HCT116 (cell line): ENCODE results near the gene CLIC6. TPM values are rescaled to one million over a fixed set of nuclear protein-coding genes. Genes with fewer than 3 reads are reported as not detected.

Experiments used
- ATAC-seq: fragments of 200-7000 bp; cut with Tn5 transposase; 2 replicates; pipeline ENCODE4 v1.9.1; 2020; ENCODE audit warnings: mild to moderate bottlenecking, moderate library complexity
- BruUV-seq: library from RNA; stranded (reverse); fragments of 400-500 nt; replicated peaks from 2 replicates; lab custom pipeline; 2021; lab: Mats Ljungman, UMichigan
- CTCF ChIA-PET: fragments of 300-600 bp; sonication (Branson Sonifier 250); formaldehyde crosslinking; loops from one replicate; lab custom pipeline; 2021; ENCODE audit warnings: antibody characterized with exemption; lab: Charles Lee
- POLR2A ChIA-PET: fragments of 300-600, 350-600 bp; sonication (Branson Sonifier 250); formaldehyde crosslinking; loops from one replicate; lab custom pipeline; 2021; ENCODE audit warnings: antibody characterized with exemption; lab: Charles Lee
- RAD21 ChIA-PET, 2 experiments: fragments of 300-600 bp; sonication (Branson Sonifier 250); formaldehyde crosslinking; loops; one replicate each; lab custom pipeline; 2023; ENCODE audit warnings: low total read pairs in 2 of 2; ENCODE audit not compliant: uncharacterized antibody in 2 of 2, unreplicated experiment in 2 of 2, low non-redundant PET in 1 of 2; lab: Charles Lee
- DNase-seq: peaks from one replicate; pipeline ENCODE4 v3.0.0-alpha.2; 2010; ENCODE audit warnings: low read depth, low spot score
- H2AFZ ChIP-seq: fragments of 200-600 bp; shearing (Covaris generic), sonication (generic); 2 replicates; pipeline ENCODE4 v1.6.1; 2017; ENCODE audit warnings: low read depth, mixed run types, mixed read lengths, antibody characterized with exemption, low read length; ENCODE audit not compliant: poor library complexity, severe bottlenecking
- H3K27ac ChIP-seq: 2 replicates; pipeline ENCODE4 v1.5.1; 2012; ENCODE audit warnings: low read depth, low read length
- H3K27me3 ChIP-seq: fragments of 200-600 bp; sonication (generic); 2 replicates; pipeline ENCODE4 v1.6.1; 2016; ENCODE audit warnings: mixed run types, low read length, mixed read lengths; ENCODE audit not compliant: insufficient read depth
- H3K36me3 ChIP-seq, 2 experiments: fragments of 200-500 bp in 1 of 2; fragments of 200-600 bp in 1 of 2; sonication (Bioruptor generic) in 1 of 2; sonication (generic) in 1 of 2; 2 replicates each; pipeline versions ENCODE4 v1.5.1 to v1.6.1; 2014 to 2016; ENCODE audit warnings: low read length in 2 of 2, inconsistent platforms in 1 of 2, mixed read lengths in 1 of 2, mixed run types in 1 of 2; ENCODE audit not compliant: insufficient read depth in 2 of 2, control insufficient read depth in 1 of 2
- H3K4me1 ChIP-seq, 2 experiments: fragments of 200-600 bp in 1 of 2; sonication (generic) in 1 of 2; 2 replicates each; pipeline versions ENCODE4 v1.5.1 to v1.6.1; 2012 to 2017; ENCODE audit warnings: low read length in 2 of 2, inconsistent platforms in 1 of 2, mild to moderate bottlenecking in 1 of 2, mixed read lengths in 1 of 2, mixed run types in 1 of 2, moderate library complexity in 1 of 2; ENCODE audit not compliant: insufficient read depth in 2 of 2, control insufficient read depth in 1 of 2
- H3K4me2 ChIP-seq: fragments of 200-600 bp; sonication (generic); 2 replicates; pipeline ENCODE4 v1.6.1; 2017; ENCODE audit warnings: mixed run types, low read length, mixed read lengths
- H3K4me3 ChIP-seq, 2 experiments: fragments of 200-600 bp in 1 of 2; sonication (generic) in 1 of 2; replicated peaks in 1 of 2; 2 replicates each; pipeline ENCODE4 v1.5.1; 2011 to 2016; ENCODE audit warnings: low read length in 2 of 2, control low read depth in 1 of 2, low read depth in 1 of 2, mild to moderate bottlenecking in 1 of 2, mixed read lengths in 1 of 2, mixed run types in 1 of 2
- H3K79me2 ChIP-seq: fragments of 200-600 bp; sonication (generic); 2 replicates; pipeline ENCODE4 v1.6.1; 2017; ENCODE audit warnings: mild to moderate bottlenecking, mixed run types, low read length, moderate library complexity, mixed read lengths; ENCODE audit not compliant: insufficient read depth
- H3K9ac ChIP-seq: fragments of 200-600 bp; sonication (generic); 2 replicates; pipeline ENCODE4 v1.6.1; 2016; ENCODE audit warnings: low read length, mixed read lengths
- H3K9me2 ChIP-seq: fragments of 200-600 bp; sonication (generic), shearing (Covaris generic); 2 replicates; pipeline ENCODE4 v1.6.1; 2017; ENCODE audit warnings: mixed run types, mild to moderate bottlenecking, moderate library complexity; ENCODE audit not compliant: insufficient read depth
- H3K9me3 ChIP-seq, 2 experiments: fragments of 200-500 bp in 1 of 2; fragments of 200-600 bp in 1 of 2; sonication (Bioruptor generic) in 1 of 2; sonication (generic) in 1 of 2; 2 replicates each; pipeline ENCODE4 v1.6.1; 2014 to 2017; ENCODE audit warnings: low read length in 2 of 2, mixed read lengths in 2 of 2, inconsistent platforms in 1 of 2, low read depth in 1 of 2, mild to moderate bottlenecking in 1 of 2, mixed run types in 1 of 2, moderate library complexity in 1 of 2; ENCODE audit not compliant: control insufficient read depth in 1 of 2, insufficient read depth in 1 of 2
- H4K20me1 ChIP-seq: fragments of 200-600 bp; sonication (generic), shearing (Covaris generic); 2 replicates; pipeline ENCODE4 v1.6.1; 2017; ENCODE audit warnings: mixed run types, mild to moderate bottlenecking, moderate library complexity; ENCODE audit not compliant: insufficient read depth
- ATF3 ChIP-seq: IDR thresholded peaks from 2 replicates; pipeline ENCODE4 v1.6.1; 2012
- CBX3 ChIP-seq: IDR thresholded peaks from 2 replicates; pipeline ENCODE4 v1.6.1; 2012; ENCODE audit warnings: low read depth
- ELF1 ChIP-seq: IDR thresholded peaks from 2 replicates; pipeline ENCODE4 v1.6.1; 2012; ENCODE audit warnings: low read depth, borderline replicate concordance
- EZH2 ChIP-seq: fragments of 200-600 bp; sonication (generic); IDR thresholded peaks from 2 replicates; pipeline ENCODE4 v1.6.1; 2017; ENCODE audit warnings: antibody characterized with exemption, mixed run types
- EZH2phosphoT487 ChIP-seq: fragments of 200-600 bp; IDR thresholded peaks from 2 replicates; pipeline ENCODE4 v1.6.1; 2018; ENCODE audit warnings: antibody characterized with exemption, borderline replicate concordance
- FOSL1 ChIP-seq: IDR thresholded peaks from 2 replicates; pipeline ENCODE4 v1.6.1; 2012; ENCODE audit warnings: low read depth
- JUND ChIP-seq: IDR thresholded peaks from 2 replicates; pipeline ENCODE4 v1.6.1; 2012
- MAX ChIP-seq: IDR thresholded peaks from 2 replicates; pipeline ENCODE4 v1.6.1; 2012
- POLR2A ChIP-seq: IDR thresholded peaks from 2 replicates; pipeline ENCODE4 v1.7.0; 2011; ENCODE audit warnings: borderline replicate concordance; ENCODE audit not compliant: insufficient read depth, insufficient read length; ENCODE audit errors: extremely low read depth
- POLR2AphosphoS5 ChIP-seq: IDR thresholded peaks from 2 replicates; pipeline ENCODE4 v1.6.1; 2011; ENCODE audit warnings: mild to moderate bottlenecking, low read depth, low read length, moderate library complexity
- RAD21 ChIP-seq: IDR thresholded peaks from 2 replicates; pipeline ENCODE4 v1.6.1; 2012; ENCODE audit warnings: low read depth, mild to moderate bottlenecking
- REST ChIP-seq: IDR thresholded peaks from 2 replicates; pipeline ENCODE4 v1.6.1; 2012; ENCODE audit warnings: low read depth
- SP1 ChIP-seq: IDR thresholded peaks from 2 replicates; pipeline ENCODE4 v1.6.1; 2012; ENCODE audit warnings: low read depth
- SRF ChIP-seq: IDR thresholded peaks from 2 replicates; pipeline ENCODE4 v1.6.1; 2012; ENCODE audit warnings: low read depth
- TCF7L2 ChIP-seq: IDR thresholded peaks from 2 replicates; pipeline ENCODE4 v1.7.0; 2011; ENCODE audit warnings: borderline replicate concordance, inconsistent platforms; ENCODE audit not compliant: insufficient read depth, insufficient read length; ENCODE audit errors: extremely low read depth
- YY1 ChIP-seq: IDR thresholded peaks from 2 replicates; pipeline ENCODE4 v1.6.1; 2011; ENCODE audit warnings: low read length, low read depth, moderate library complexity, mild to moderate bottlenecking; ENCODE audit not compliant: insufficient replicate concordance; ENCODE audit errors: extremely low read depth
- ZBTB33 ChIP-seq: IDR thresholded peaks from 2 replicates; pipeline ENCODE4 v1.6.1; 2011; ENCODE audit warnings: mild to moderate bottlenecking, low read length, moderate library complexity; ENCODE audit not compliant: insufficient replicate concordance; ENCODE audit errors: extremely low read depth
- ZFX ChIP-seq: fragments of 450-650 bp; IDR thresholded peaks from 2 replicates; pipeline ENCODE4 v1.6.1; 2017
- intact Hi-C: fragments of 100-400 bp; cut with micrococcal nuclease; formaldehyde crosslinking; loops from 2 replicates; pipeline ENCODE4 v1.10.0; 2022
- total RNA-seq: library from RNA; stranded (reverse); gene quantifications from one replicate; pipeline ENCODE4 v1.2.1, GENCODE V29; 2021; ENCODE audit not compliant: unreplicated experiment
- TF ChIP-seq, protein P1 (sequence below), 3 experiments: fragments of 200-600 bp in 1 of 3; sonication (generic) in 1 of 3; IDR thresholded peaks in 2 of 3; conservative IDR thresholded peaks in 1 of 3; 2 replicates each; pipeline ENCODE4 v1.5.1; 2012 to 2017; ENCODE audit warnings: low read depth in 2 of 3, low read length in 2 of 3, antibody characterized with exemption in 1 of 3, borderline replicate concordance in 1 of 3, control low read depth in 1 of 3, mild to moderate bottlenecking in 1 of 3, mixed read lengths in 1 of 3, mixed run types in 1 of 3, moderate library complexity in 1 of 3; ENCODE audit not compliant: insufficient read depth in 1 of 3

The CLIC6 gene
- total RNA-seq, 1 experiment from 2014 or later = 0.05 TPM

GRCh38 chr21:34639250-34639649 is 29.5 kb upstream of the CLIC6 start:
- no peaks in the 10 kb centered on the region for H3K4me1 ChIP-seq
- no peak overlapping the region for H3K27ac ChIP-seq
- ChIA-PET POLR2A (no interaction called here), RAD21 (interaction anchor here in 1 of 2 experiments (0.6 kb wide), 1 partner anchor 8 kb away, joined by 3 read pairs; no protein-coding TSS in a partner anchor), CTCF (no interaction called here)
- no peaks in the 10 kb centered on the region for H3K79me2 ChIP-seq
- H2AFZ ChIP-seq = no peak overlapping the region
- no peak for DNase-seq
- intact Hi-C loops = no loop called here
- TF ChIP-seq CBX3 (no peak), POLR2AphosphoS5 (no peak), SP1 (no peak), RAD21 (no peak), MAX (no peak), EZH2 (no peak), ATF3 (no peak), JUND (no peak), YY1 (no peak), SRF (no peak), POLR2A (no peak), TCF7L2 (no peak), EZH2phosphoT487 (no peak), ZBTB33 (no peak), ZFX (no peak), ELF1 (no peak), REST (no peak), FOSL1 (no peak)
- TF ChIP-seq, protein P1, sequence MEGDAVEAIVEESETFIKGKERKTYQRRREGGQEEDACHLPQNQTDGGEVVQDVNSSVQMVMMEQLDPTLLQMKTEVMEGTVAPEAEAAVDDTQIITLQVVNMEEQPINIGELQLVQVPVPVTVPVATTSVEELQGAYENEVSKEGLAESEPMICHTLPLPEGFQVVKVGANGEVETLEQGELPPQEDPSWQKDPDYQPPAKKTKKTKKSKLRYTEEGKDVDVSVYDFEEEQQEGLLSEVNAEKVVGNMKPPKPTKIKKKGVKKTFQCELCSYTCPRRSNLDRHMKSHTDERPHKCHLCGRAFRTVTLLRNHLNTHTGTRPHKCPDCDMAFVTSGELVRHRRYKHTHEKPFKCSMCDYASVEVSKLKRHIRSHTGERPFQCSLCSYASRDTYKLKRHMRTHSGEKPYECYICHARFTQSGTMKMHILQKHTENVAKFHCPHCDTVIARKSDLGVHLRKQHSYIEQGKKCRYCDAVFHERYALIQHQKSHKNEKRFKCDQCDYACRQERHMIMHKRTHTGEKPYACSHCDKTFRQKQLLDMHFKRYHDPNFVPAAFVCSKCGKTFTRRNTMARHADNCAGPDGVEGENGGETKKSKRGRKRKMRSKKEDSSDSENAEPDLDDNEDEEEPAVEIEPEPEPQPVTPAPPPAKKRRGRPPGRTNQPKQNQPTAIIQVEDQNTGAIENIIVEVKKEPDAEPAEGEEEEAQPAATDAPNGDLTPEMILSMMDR (IDR thresholded peaks at IDR 0.05 in 2 of 3, conservative IDR thresholded peaks at IDR 0.05 in 1 of 3; ENCODE audit: borderline replicate concordance in 1 of 3, insufficient read depth in 1 of 3, low read depth in 2 of 3, low read length in 2 of 3) = no peak
- ATAC-seq = no peak
- no peaks in the 10 kb centered on the region for H3K27me3 ChIP-seq
- H3K9me2 ChIP-seq = no peaks in the 10 kb centered on the region
- H3K4me3 ChIP-seq = no peak overlapping the region
- H3K9me3 ChIP-seq = no peaks in the 10 kb centered on the region
- H3K4me2 ChIP-seq = no peak overlapping the region
- H4K20me1 ChIP-seq = no peaks in the 10 kb centered on the region
- BruUV-seq = no TSS peak
- H3K36me3 ChIP-seq = no peaks in the 10 kb centered on the region
- H3K9ac ChIP-seq = no peak overlapping the region
